Measurements from ENCODE around the gene ERLIN1. TPM values are rescaled to one million over a fixed set of nuclear protein-coding genes. Genes with fewer than 3 reads are reported as not detected.

The ERLIN1 gene
- total and polyA plus RNA-seq, 10 of the 15 experiments (the other 5 are each of a cell fraction or from before 2014, with no cell fraction given), result 4.9 to 21.7 (median 13.0) TPM

- TF ChIP-seq, protein P1, sequence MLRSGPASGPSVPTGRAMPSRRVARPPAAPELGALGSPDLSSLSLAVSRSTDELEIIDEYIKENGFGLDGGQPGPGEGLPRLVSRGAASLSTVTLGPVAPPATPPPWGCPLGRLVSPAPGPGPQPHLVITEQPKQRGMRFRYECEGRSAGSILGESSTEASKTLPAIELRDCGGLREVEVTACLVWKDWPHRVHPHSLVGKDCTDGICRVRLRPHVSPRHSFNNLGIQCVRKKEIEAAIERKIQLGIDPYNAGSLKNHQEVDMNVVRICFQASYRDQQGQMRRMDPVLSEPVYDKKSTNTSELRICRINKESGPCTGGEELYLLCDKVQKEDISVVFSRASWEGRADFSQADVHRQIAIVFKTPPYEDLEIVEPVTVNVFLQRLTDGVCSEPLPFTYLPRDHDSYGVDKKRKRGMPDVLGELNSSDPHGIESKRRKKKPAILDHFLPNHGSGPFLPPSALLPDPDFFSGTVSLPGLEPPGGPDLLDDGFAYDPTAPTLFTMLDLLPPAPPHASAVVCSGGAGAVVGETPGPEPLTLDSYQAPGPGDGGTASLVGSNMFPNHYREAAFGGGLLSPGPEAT (IDR thresholded peaks at IDR 0.05; ENCODE audit: low read depth), result no peak
- TF ChIP-seq TBL1XR1 (IDR thresholded peaks at IDR 0.05; ENCODE audit: low read depth, low read length), result no peak
- no peak for TF ChIP-seq FOXM1 (IDR thresholded peaks at IDR 0.05; ENCODE audit: low read depth, low read length)
- no peak for TF ChIP-seq STAT3 (IDR thresholded peaks at IDR 0.05; ENCODE audit: low read depth, low read length)
- TF ChIP-seq PML (IDR thresholded peaks at IDR 0.05; ENCODE audit: low read length), result no peak
Measured at GRCh38 chr10:100120550-100120949, 65.3 kb downstream of the ERLIN1 start (continued).

DNA sequence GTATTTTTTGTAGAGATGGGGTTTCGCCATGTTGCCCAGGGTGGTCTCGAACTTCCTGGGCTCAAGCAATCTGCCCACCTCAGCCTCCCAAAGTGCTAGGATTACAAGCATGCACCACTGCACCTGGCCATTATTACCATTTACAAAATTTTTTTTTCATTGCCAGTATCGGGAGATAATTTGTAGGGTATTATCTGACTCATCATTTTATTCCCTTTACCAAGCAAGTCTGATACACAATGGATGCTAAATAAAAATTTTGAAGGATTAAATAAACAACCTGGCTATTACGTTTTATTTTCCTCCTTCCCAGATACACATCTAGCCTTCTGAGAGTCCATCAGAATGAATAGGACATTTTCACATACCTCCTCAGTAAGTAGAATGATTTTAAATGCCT lies 66.1 kb downstream of the ERLIN1 start:
- no peak for FAIRE-seq
- Histone ChIP-seq H3K27ac (ENCODE audit: control insufficient read depth, insufficient read depth) (no peak overlapping the region), H3K4me2 (ENCODE audit: control insufficient read depth, insufficient read depth) (no peak overlapping the region), H2AFZ (ENCODE audit: control insufficient read depth, low read depth, low read length) (no peak overlapping the region), H3K9ac (ENCODE audit: control insufficient read depth, insufficient read depth, low read length) (no peak overlapping the region), H4K20me1 (ENCODE audit: control insufficient read depth, insufficient read depth) (no peaks in the 10 kb centered on the region), H3K36me3 (ENCODE audit: control insufficient read depth in 2 of 2, insufficient read depth in 2 of 2, low read length in 1 of 2) (no peaks in the 10 kb centered on the region), H3K4me1 (ENCODE audit: control insufficient read depth, insufficient read depth, low read length) (no peaks in the 10 kb centered on the region), H3K27me3 (replicated peaks in 1 of 2; ENCODE audit: control insufficient read depth in 2 of 2, insufficient read depth in 2 of 2, low read length in 1 of 2) (no peaks in the 10 kb centered on the region), H3K9me3 (replicated peaks; ENCODE audit: control insufficient read depth, insufficient read depth, low read length) (no peaks in the 10 kb centered on the region), H3K79me2 (ENCODE audit: control insufficient read depth, insufficient read depth, low read length) (no peaks in the 10 kb centered on the region), H3K4me3 (no peak overlapping the region; the same call in 1 of the 2 replicates)
- POLR2A ChIA-PET, result no interaction called here
- WGBS (ENCODE audit: insufficient coverage, insufficient replicate concordance, low lambda C conversion rate, missing lambda C conversion rate), result 52% methylated on average over 4 of the region's 4 CpGs
- intact Hi-C loops (cut with micrococcal nuclease; ENCODE audit: unreplicated experiment), result no loop called here
- RAD21 ChIA-PET (ENCODE audit: unreplicated experiment), result no interaction called here
- DNase-seq (ENCODE audit: low read depth, low spot score), result no peak
- SMC1A ChIA-PET (ENCODE audit: uncharacterized antibody, unreplicated experiment), result interaction anchor here (1.0 to 1.2 kb wide), 2 partner anchors 10 kb away, joined by 4 to 5 read pairs; no protein-coding TSS in a partner anchor
- in situ Hi-C loops (cut with MboI), result no loop called here
- CTCF ChIA-PET, result interaction anchor here (0.8 kb wide), 1 partner anchor 121 kb away, joined by 3 read pairs; no protein-coding TSS in a partner anchor
- ATAC-seq, result no peak
- BruUV-seq (replicated peaks), result no TSS peak
- TF ChIP-seq, protein P2, sequence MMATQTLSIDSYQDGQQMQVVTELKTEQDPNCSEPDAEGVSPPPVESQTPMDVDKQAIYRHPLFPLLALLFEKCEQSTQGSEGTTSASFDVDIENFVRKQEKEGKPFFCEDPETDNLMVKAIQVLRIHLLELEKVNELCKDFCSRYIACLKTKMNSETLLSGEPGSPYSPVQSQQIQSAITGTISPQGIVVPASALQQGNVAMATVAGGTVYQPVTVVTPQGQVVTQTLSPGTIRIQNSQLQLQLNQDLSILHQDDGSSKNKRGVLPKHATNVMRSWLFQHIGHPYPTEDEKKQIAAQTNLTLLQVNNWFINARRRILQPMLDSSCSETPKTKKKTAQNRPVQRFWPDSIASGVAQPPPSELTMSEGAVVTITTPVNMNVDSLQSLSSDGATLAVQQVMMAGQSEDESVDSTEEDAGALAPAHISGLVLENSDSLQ (IDR thresholded peaks at IDR 0.05), result no peak
- no peak for TF ChIP-seq CHD2 (IDR thresholded peaks at IDR 0.05; ENCODE audit: borderline replicate concordance, low read depth, low read length)
- no peak for TF ChIP-seq CTCF (IDR thresholded peaks at IDR 0.05 in 2 of 3, conservative IDR thresholded peaks at IDR 0.05 in 1 of 3; ENCODE audit: control insufficient read depth in 2 of 3, extremely low read depth in 1 of 3, insufficient read depth in 1 of 3, low read depth in 3 of 3, low read length in 3 of 3)
- TF ChIP-seq SRF (IDR thresholded peaks at IDR 0.05; ENCODE audit: low read depth in 2 of 2, low read length in 2 of 2), result no peak
- TF ChIP-seq PBX3 (IDR thresholded peaks at IDR 0.05; ENCODE audit: insufficient replicate concordance, low read depth, low read length), result no peak
- no peak for TF ChIP-seq ASH2L (IDR thresholded peaks at IDR 0.05; ENCODE audit: borderline replicate concordance, low read depth)
- no peak for TF ChIP-seq SUPT20H (IDR thresholded peaks at IDR 0.05; ENCODE audit: borderline replicate concordance, control insufficient read depth, low read depth, low read length)
- no peak for TF ChIP-seq MAX (IDR thresholded peaks at IDR 0.05; ENCODE audit: low read depth, low read length)
- TF ChIP-seq PAX5 (IDR thresholded peaks at IDR 0.05; ENCODE audit: borderline replicate concordance, low read depth, low read length), result no peak
- no peak for TF ChIP-seq RUNX3 (IDR thresholded peaks at IDR 0.05; ENCODE audit: low read length)
- TF ChIP-seq SP1 (IDR thresholded peaks at IDR 0.05; ENCODE audit: low read depth, low read length), result no peak
- no peak for TF ChIP-seq PAX8 (IDR thresholded peaks at IDR 0.05)
- TF ChIP-seq ZNF207 (IDR thresholded peaks at IDR 0.05; ENCODE audit: borderline replicate concordance), result no peak
